HG03060 (cell line): Measurements from ENCODE around the gene IDH3A.

Source experiments
- ATAC-seq: cut with Tn5 transposase; IDR thresholded peaks from one replicate; pipeline ENCODE4 v1.9.1; 2021; ENCODE audit warnings: low read depth, moderate number of reproducible peaks; ENCODE audit not compliant: unreplicated experiment

IDH3A gene

DNA sequence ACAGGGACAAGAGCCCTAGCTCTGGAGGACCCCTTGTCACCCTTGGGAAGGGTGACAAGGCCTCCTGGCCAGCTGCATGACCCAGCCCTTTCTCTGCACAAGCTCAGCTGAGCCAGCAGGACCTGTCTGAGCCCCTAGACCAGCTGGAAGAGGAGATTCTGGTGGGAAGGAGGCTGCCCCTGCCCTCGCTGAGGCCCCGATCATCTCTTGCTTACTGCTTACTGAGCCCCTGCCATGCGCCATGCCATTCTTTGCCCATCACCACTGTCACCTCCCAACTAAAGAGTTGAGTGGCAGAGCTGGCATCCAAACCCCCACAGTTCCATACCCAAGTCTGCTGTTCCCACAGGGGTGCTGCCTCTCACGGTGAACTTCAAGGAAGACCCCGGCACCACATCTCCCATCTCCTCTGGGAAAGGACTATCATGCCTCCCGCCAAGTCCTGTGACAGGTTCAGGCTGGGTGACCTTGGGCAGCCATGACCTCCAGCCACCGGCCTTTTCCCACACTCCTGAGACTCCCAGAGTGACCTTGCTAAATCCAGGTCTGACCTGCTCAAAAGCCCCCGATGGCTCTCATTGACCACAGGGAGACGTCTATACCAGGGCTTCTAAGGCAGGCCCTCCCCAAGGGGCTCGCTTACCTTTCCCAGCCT, 51.2 kb downstream of the IDH3A start:
- ATAC-seq = no peak

DNA sequence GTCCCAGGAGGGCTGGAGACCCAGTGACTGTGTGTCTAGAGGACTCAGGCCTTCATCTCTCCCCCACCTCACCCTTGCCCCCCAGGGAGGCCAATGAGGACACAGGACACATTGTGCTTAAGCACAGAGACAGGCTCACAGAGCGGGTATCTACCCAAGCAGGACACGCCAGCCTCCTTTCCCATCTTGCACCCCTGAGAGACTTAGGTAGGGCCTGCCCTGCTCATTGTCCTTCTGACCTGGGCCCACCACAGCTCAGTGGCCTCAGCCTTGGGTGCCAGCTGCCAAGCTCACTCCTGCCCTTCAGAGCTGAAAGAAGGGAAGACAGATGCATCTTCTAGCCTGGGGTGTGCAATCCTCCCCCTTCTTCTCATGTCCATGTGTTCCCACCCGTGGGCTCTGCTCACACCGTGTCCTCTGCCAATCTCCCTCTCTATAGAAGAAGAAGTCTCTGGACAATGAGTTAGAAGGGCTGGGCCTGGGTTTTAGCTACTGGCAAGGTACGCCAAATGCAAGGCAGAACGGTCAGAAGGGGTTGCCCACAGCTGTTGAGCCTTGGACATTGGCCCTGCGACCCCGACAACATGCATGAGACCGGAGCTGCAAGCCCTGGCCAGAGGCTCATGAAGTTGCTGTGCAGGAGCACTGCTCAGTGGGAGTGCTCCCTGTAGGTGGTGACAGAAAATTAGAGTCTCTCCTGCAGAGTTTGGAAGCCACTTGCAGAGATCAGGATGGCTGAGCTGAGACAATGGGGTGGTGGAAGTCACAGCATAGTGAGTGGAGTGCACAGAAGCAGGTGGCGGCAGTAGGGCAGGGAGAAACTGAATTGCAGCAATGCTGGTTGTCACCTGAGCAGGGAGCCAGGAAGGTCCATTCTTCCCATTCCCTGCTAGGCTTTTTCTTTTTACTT, 52.4 kb downstream of the IDH3A start:
- no peak for ATAC-seq

DNA sequence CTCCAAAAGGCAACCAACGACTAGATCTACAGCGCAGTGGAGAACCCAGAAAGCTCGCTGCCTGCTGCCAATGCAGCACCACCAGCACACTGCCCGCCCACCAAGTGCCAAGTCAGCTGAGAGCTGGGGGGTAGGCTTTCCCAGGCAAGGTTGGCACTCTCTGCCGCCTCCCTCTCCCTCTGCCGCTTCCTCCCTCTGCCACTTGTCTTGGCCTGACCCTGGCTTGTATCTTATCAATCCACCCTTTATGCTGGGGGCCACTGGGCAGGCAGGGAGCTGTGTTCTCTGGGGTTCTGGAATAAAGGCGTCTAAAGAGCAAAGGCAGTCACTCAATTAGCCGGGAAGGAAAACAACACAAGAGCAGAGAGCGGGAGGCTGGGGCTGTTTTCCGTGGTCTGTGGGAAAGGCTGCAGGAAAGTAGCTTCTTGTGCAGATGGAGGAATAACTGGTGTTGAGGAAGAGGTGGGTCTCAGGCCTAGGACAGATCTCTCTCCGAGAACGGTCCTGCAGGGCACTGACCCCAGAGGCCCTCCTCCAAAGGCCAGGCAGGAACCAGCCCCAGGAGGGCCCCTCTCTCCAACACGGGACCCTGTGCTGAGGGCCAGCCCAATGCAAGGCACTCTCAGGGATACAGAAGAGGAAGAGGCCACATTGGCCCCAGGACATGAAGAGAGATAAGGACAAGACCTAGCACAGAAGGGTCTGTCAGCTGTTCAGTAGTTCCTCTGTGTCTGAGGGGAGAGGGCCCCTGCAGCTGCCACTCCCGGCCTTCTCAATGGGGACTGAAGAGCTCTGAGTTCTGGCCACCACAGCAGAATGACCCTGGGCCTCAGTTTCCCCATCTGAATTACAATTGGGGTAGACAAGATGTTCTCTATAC, 54.4 kb downstream of the IDH3A start:
- ATAC-seq = no peak

DNA sequence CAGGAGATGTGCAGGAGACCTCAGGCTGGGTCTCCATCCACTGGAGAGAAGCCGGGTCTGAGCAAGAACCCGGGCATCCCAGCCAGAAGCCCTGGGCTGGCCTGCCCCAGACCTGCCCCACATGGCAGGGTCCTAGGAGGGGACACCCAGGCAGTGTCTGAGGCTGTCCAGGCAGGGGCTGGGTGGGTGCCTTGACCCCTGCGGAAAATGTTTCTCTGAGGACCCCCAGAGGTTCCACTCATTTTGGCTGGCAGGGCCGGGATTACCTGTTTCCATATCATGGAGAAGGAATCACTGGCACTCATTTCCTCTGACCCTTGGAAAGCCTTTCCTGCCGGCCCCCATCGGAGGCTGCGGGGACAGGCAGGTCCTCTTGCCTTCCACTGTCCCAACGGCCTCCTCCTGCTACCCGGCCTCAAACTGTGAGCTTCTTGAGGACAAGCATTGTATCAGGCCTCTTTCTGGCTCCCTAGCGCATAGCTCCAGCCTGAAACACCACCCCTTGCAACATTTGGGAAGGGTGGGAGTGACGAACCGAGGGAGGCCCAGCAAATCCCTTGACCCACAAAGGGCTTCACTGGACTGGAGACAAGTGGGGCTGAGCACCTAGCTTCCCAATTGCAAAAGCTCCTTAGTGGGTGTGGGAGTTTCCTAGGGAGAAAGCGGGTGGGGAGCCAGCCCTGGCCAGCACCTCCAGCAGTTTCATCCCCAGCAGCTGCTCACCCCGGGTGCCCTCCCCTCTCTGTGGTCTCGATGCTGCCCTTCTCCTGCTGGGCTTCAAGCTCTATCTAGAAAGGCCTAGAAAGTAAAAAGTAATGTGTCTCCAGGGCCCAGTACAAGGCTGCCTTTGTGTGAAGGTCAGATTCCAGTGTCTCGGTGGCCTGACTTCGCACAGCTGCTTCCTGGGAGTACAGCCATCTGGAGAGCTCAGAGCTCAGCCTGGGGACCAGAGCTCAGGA, 55.5 kb downstream of the IDH3A start:
- no peak for ATAC-seq

DNA sequence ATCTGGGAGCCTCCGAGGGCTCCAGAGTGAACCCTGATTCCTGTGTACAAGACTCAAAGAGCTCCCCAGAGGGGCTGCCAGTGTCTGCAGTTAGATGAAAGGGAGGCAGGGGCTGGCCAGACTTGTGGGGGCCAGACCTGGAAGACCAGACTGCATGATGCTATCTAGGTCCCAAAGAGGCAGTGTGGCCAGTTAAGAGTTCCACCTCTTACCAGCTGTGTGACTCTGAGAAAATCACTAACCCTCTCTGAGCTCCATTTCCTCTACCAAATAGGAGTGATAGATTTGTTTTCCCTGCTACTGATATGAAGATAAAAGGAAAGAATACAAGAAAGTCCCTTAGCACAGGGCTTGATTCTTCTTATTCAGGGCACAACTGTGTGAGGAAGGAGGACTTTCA, 56.2 kb downstream of the IDH3A start:
- no peak for ATAC-seq

DNA sequence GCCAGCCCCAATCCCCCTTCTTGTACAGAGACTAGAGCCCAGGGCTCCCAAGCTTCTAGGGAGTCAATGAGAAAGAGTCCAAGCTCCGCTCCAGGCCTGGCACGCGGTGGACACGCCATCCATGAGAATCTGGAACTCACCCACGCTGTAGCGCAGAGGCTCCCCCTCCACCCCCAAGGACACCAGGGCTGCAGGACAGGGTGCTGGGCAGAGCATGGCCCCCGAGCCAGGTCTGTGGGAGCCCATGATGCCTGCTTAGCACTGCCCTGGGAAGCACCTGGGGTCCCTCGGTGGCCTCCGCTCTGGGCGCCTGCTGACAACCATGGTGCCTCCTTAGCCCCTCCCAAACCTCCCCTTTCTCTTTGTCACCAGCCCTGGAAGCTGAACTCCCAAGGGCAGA, 56.7 kb downstream of the IDH3A start:
- ATAC-seq = no peak

DNA sequence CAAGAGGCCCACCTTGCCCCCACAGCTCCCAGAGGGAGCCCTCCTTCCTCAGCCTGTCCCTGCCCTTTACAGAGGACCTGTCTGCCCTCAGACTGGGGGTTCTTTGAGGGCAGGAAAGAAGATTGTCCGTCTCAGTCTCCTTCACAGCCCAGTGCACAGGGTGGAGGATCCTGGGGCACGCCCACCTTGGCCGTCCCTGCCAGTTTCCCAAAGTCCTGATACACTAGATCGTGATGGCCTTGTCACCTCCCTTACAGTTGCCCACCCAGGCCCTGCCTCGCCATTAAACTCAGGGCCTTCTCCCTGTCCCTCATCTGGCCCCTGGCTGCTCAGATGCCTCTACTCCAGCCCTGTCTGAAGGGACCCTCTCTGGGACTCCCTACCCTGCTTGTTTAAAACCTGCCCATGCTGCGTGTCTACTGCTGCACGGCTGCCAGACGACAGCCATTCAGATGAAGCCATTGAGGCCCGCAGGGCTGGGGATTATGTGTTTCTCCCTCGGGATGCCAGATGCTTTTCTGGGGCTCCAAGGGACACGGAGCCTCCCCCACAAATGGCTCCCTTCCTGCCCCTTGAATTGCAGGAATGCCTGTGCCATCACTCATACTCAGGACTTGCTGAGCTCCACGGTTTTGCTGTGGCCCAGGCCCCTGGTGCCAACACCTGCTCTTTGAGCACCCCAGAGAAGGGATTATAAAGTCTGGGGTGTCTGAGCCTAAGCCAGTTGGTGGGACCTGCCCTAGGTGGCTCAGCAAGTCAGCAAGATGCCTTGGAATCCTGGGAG, 57.4 kb downstream of the IDH3A start:
- ATAC-seq = no peak

DNA sequence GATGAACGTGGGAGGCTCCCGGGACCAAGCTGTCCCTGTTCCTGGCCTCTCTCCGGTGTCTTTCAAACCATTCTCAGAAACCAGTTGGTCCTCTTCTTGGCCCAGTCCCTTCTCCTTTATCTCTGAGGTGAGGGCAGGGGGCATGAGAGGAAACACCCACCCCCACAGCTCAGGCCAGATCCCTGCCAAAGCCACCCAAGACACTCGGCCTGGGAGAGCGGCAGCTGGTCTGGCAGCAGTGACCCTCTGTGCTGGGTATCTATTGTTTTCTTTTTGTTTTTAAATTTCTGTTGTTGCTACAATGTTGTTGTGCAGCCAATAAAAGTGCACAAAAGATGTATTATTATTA, 57.9 kb downstream of the IDH3A start:
- no peak for ATAC-seq

DNA sequence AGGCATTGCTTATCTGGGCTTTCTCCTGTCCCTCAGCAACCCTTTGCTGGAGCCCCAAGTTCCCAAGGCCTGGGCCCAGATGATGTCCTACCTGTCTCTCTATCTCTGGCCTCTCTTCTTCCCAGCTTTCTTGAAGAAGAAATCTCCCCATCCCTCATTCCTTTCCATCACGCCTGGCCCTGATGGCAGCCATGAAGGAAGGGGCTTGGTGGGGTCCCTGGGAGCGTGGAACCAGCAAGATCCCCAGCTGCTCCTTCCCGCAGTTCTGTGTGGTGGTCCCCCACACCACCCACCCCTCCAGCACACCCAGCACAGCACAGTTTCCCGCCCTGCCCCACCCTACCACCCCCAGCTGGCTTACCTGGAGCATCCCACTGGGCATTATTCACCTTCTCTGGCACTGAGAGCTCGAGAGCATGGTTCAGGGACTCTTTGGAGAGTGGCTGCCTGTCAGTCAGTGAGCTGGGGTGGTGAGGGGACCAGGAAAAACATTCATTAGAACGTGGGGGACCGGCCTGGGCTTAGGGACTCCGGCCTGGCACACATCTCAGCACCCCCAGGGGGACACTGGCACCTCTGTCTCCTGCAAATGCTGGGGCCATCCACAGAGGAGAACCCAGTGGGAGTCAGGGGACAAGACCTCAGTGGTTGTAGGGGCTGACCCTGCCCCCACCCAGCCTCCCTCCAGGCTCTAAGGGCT, 58.6 kb downstream of the IDH3A start:
- ATAC-seq = no peak

DNA sequence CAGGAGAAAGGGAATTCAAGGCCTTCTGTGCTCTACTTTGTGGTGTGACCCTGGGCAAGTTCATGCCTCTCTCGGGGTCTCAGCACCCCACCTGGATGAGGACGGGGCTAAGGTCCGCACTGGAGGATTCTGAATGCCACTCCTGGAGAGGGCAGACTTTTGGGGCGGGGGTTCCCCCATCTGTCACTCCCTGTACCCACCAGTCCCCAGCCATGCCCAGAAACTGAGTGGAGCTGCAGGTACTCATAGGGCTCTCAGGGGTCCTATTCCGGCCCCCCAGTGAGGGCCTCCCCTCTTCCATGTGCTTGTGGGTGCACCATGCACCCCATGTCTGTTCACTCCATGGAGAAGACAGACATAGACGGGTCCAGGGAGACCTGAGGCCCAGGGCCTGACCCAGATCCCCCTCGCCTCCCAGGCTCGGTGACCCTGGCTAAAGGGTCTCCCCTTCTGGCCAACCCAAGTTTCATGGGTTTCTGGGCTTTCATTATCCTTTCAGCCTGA, 59.2 kb downstream of the IDH3A start:
- ATAC-seq = no peak

DNA sequence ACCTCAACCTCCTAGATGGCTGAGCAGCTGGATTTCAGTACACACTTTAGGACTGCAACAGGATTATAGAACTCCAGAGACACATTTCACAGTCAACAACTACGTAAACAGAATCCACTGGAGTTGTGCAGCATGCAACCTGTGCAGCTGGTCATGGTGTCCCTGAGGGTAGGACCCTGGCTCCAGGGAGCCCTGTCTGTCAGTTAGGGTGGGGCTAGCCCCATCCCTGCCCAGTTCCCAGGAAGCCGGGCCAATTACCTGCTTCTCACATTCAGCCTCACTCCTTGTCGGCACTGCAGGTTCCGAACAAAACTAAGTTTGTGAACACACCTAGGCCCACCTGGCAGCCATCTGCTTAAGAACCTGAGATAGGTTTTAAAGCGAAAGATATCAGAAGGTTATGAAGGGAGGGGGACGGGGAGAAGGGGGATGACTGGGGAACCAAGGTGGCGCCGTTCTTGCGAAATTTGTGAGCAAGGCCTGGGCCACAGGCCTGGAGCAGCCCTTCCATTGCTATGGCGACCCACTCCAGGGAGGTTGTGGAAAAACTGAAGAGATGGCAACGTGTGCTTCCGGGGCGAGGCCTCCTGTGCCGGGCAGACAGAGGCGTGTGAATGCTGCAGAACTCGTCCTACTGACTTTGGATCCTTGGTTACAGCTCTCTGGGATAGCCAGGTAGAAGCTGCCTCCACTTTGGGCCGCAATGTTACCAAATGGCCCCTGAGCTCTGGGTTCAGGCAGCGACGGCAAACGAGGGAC, 59.9 kb downstream of the IDH3A start:
- no peak for ATAC-seq

DNA sequence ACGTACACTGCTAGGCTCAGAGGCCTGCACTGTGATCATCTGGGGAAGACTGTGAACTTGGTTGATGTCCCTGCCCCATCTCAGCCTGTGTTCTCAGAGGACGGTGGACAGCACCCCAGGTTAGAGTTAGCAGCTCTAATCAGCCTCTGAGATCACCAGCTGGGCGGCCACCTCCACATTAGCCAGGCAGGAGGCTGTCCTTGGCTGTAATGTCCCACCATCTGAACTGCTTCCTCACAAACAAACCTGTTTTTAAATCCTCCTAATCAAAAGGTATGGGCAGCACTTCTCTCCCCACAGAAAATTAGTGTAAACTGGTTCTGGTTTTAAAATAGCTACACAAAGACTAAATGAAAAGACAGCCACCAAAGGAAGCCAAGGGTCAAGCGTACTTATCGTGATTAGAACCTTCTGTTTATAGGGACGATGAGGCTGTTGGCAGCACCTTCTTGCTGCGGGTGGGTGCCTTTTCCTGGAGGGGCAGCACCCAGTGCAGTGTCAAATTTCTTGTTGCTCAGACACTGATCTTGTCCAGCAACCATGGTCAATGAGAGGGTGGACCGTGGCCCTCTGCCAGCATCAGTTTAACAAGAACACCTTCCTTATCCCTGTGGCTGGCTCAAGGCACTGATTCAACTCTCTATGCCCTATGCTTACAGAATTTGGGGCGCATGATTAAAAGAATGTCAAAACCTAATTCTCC, 60.6 kb downstream of the IDH3A start:
- ATAC-seq = no peak

DNA sequence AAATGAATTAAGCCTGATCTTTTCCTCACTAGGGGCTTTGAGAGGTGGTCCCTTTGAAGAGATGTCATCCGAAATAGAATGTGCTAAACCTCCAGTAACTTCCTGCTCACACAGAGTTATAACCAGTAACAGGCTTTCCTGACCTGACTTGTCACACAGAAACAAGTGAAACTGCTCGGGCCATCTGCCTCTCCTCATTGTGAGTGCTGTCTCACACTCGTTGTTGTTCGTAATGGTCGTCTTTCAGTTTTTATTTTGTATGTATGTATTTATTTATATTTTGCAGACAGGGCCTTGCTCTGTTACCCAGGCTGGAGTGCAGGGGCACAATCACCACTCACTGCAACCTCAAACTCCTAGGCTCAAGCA, 61.2 kb downstream of the IDH3A start:
- ATAC-seq = no peak

DNA sequence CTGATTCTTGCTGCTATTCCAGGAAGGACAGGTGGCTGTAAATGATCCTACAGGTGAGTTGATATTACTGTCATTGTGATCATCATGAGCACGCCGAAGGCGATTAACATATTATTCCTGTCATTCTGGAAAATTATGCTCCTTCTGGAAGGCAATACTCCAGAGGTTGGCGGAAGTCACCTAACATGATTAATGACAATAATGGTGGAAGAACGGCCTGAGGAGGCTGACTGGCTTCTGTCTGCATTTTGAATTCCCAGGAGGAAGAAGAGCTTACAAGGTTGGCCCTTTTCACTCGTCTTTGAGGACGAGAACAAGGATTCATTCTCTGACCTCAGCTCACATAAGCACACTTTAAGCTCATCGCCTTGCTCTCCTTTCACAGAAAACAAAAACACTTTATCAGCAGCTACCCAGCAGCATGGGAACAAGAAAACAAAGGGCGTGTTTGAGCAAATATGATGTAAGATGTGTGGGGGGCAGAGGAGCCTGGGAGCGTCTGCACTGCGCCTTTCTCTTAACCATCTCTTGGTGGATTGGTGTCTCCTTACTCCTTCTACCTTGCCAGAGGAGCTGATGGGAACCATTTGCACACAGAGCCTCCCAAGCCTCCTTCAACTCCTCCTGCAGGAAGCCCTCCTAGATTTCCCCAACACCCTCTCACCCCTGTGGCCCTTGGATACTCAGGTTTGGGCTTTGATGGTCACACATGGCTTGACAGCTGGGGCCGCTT, 62.2 kb downstream of the IDH3A start:
- ATAC-seq = no peak

DNA sequence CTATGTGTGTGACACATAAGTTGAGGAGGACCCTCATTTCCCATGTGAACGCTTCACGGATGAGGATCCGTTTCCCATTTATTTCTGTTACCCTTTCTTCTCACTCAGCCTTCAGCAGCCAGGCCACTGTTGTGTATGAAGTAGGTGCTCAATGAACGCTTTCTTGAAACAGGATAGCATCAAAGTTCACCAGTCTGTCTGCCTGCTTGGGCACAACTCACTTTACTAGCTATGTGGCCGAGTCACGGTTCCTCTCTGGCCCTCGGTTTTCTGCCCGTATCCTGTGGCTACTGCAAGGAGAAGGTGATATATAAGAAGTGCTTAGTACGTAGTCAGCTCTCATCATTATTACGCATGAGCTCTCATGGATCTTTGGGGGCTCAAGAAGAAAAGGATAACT, 62.8 kb downstream of the IDH3A start:
- no peak for ATAC-seq

DNA sequence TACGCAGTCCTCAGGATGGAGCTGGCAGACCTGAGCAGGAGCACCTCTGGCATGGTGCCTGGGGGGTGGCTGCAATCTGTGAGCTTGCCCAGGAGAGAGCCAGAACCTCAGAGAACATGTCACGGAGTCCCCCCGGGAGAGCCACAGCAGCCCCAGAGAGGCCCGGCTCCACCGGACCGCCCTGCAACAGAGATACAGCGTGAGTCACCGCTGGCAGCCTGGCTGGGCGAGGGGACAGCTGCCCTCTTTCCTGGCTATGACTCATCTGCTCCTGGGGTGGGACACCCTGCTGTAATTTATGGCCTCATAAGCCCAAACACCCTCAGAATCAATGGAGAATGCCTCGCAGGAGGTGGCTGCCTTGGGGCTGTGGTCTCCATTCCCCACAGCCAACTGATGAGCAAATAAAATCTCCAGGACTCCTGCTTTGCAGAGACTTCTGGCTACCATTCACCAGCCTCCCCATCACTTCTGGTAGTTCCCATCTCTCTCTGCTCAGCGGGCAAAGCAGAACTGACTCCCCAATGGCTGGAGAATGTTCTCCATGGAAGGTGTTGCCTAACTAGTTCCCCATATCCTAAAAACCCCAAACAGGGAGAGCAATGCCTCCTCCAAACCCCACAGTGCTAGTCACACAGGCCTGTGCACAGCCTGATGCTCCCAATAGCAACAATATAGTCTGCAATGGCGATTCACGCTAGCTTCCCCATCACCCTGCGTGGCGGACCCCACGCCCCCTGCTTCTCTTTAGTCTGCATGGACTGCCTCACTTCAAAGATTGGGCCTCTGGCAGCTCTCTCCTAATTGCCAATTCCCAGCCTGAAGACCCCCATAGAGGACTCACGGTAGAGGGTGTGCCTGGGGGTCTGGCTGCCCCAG, 63.6 kb downstream of the IDH3A start:
- ATAC-seq = no peak
